NCI-H2196 (cell line): ENCODE data around the gene BPIFB2.

Experiments used
- DNase-seq: peaks from one replicate; lab custom pipeline; 2025; ENCODE audit not compliant: unreplicated experiment; lab: John Stamatoyannopoulos, UW

The BPIFB2 gene

GRCh38 chr20:32984196-32984595, 23.3 kb upstream of the BPIFB2 start:
- DNase-seq = no peak

- DNase-seq = no peak
Measured at GRCh38 chr20:32984631-32985354, 22.7 kb upstream of the BPIFB2 start.

GRCh38 chr20:32985596-32985995, 21.9 kb upstream of the BPIFB2 start:
- no peak for DNase-seq

- no peak for DNase-seq
Measured at GRCh38 chr20:32986331-32986966, 21.1 kb upstream of the BPIFB2 start.

- no peak for DNase-seq
Measured at GRCh38 chr20:32987044-32987825, 20.3 kb upstream of the BPIFB2 start.

- DNase-seq = no peak
Measured at GRCh38 chr20:32988008-32988407, 19.5 kb upstream of the BPIFB2 start.

- DNase-seq = no peak
Measured at GRCh38 chr20:32989507-32990283, 17.8 kb upstream of the BPIFB2 start.

GRCh38 chr20:32990426-32990825, 17.1 kb upstream of the BPIFB2 start:
- DNase-seq = no peak

- no peak for DNase-seq
Measured at GRCh38 chr20:32991383-32991782, 16.1 kb upstream of the BPIFB2 start.

GRCh38 chr20:32991792-32992641, 15.5 kb upstream of the BPIFB2 start:
- no peak for DNase-seq

- no peak for DNase-seq
Measured at GRCh38 chr20:32993496-32994050, 13.9 kb upstream of the BPIFB2 start.

GRCh38 chr20:32995802-32996201, 11.7 kb upstream of the BPIFB2 start:
- DNase-seq = no peak

- no peak for DNase-seq
Measured at GRCh38 chr20:32997431-32997830, 10.1 kb upstream of the BPIFB2 start.

GRCh38 chr20:32999603-33000250, 7.8 kb upstream of the BPIFB2 start:
- DNase-seq = no peak

- DNase-seq = no peak
Measured at GRCh38 chr20:33000802-33001466, 6.6 kb upstream of the BPIFB2 start.

- DNase-seq = no peak
Measured at GRCh38 chr20:33002087-33002808, 5.3 kb upstream of the BPIFB2 start.

GRCh38 chr20:33004141-33004751, 3.3 kb upstream of the BPIFB2 start, which contains the start of gene SUN5:
SUN5 (minus strand) TSS chr20:33004433; CDS start chr20:33004340, 93 bp downstream.
- no peak for DNase-seq

- no peak for DNase-seq
Measured at GRCh38 chr20:33005132-33005566, 2.4 kb upstream of the BPIFB2 start.
